GM21526 (cell line): Measurements from ENCODE around the gene PCSK6.
"Not testable (repeated sequence)": the region's sequence is repeated elsewhere in the genome, so short reads cannot be mapped to it uniquely, and the experiment has no call there.

ENCODE experiments used
- ATAC-seq: cut with Tn5 transposase; IDR thresholded peaks from one replicate; pipeline ENCODE4 v1.9.1; 2021; ENCODE audit warnings: moderate library complexity; ENCODE audit not compliant: unreplicated experiment, low FRiP score

The PCSK6 gene

GRCh38 chr15:101388046-101388445, 101.5 kb downstream of the PCSK6 start:
- no peak for ATAC-seq

- no peak for ATAC-seq
Measured at GRCh38 chr15:101387574-101387973, 101.9 kb downstream of the PCSK6 start.

DNA sequence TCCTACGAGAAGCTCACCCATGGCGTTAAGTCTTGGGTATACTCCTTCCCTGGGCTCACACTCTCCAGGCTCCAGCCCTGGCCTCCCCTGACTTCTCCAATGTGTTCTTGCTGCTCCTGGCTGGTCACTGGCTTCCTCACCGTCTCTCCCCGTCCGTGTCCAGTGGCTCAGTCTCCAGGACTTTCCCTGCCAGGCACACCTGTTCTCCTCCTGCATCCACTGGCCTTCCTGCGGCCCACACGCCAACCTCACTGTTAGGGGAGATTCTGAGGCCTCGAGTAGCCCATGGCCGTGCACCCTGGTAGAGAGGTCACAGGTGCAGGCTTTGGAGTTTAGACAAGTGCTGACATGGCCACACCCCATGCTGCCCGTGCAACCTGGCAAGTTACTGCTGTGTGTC, 102.5 kb downstream of the PCSK6 start:
- no peak for ATAC-seq

- ATAC-seq = no peak
Measured at GRCh38 chr15:101386006-101386405, 103.5 kb downstream of the PCSK6 start.

DNA sequence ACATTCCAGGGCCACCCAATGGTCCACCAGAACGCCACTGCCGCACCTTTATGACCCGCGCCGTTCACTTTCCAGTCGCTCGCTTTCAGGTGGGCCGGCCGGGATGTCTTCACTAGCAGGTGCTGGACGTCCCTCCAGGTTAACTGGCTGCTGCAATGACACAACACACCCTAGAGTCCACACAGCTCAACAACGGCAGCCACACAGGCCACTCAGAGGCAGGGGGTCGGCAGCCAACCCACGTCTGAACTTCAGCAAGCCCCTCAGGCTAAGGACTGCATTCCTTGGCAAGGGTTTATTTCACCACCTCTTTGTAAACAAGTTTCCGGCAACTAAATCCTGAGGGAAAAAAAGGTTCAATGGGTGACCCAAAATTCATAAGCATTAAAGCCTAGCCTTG, 105.2 kb downstream of the PCSK6 start:
- no peak for ATAC-seq

DNA sequence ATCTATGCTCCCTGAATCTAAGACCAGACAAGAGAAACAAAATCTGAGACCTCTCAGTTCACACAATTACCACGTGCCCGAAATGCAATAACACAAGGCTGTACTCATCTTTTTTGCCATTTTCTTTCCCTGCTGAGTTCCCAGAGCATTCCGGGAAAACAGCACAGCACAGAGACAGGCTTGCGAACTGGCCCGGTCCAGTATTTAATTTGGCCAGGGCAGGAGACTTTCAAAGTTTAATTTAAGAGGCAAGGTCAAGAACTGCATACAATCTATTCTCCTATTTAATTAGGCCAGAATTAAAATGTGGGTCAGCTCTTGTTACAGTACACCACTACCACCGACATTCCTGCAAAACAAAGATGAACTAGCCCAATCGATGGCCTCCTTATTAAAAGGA, 107.0 kb downstream of the PCSK6 start:
- ATAC-seq = no peak

DNA sequence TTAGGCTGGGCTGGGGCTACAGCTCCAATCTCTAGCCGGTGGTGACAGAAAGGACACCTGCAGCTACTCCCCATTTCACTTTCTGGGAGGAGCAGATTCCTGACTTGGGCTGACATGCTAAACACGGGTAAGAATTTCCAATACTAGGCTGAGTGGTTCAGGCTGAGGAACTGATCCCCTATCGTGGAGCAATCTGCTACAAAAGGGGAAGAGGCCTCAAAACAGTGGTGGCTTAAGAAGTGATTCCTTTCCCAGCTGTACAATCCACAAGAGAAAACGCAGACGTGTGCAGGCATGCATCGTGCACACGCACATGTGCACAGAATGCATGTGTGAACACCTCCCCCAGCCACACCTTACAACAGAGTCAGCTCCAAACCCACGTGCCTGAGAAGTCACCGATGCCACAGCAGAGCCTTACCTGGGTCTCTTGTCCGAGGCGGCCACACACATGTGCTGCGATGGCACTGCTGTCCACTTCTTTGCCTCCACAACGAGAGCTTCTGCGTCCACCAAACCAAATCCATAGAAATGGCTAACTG, 107.8 kb downstream of the PCSK6 start:
- ATAC-seq = no peak

DNA sequence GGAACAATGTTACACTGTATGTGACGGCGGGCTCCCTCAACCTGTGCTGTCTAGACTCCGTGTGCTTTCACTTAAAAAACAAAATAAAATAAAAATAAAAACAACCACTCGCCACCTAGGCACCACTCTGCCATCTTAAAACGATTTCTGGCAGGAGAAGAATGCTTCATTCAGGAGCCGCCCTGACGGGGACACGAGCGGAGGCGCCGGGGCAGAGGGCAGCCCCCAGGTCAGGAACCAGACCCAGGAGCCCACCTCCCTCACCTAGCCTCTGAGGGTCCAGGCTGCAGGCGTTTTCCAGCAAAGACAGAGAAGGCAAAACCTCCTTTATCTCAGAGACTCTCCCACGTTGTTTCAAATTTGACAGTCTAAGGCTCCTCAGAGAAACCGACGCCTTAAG, 109.4 kb downstream of the PCSK6 start:
- ATAC-seq = no peak

- no peak for ATAC-seq
Measured at GRCh38 chr15:101379647-101380046, 109.9 kb downstream of the PCSK6 start.

DNA sequence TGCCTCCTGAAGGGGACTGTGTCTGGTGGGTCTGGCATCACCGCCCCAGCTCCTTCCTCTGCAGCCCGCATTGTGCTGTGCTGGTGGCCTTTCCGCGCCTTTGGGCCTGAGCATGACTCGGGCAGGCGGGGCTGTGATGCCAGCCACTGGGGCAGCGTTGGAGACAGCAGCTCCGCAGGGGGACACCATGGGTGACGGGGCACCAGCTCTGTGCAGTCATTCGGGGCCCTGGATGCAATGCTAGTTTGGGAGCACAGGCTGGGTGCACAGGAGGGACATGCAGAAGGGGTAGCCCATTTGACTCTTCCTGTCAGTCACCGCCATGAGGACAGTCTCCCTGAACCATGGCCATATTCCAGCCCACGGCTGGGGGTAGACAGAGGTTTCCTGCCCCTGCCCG, 110.6 kb downstream of the PCSK6 start:
- no peak for ATAC-seq

GRCh38 chr15:101378171-101378755, 111.2 kb downstream of the PCSK6 start:
- no peak for ATAC-seq

- no peak for ATAC-seq
Measured at GRCh38 chr15:101376615-101377395, 112.7 kb downstream of the PCSK6 start.

DNA sequence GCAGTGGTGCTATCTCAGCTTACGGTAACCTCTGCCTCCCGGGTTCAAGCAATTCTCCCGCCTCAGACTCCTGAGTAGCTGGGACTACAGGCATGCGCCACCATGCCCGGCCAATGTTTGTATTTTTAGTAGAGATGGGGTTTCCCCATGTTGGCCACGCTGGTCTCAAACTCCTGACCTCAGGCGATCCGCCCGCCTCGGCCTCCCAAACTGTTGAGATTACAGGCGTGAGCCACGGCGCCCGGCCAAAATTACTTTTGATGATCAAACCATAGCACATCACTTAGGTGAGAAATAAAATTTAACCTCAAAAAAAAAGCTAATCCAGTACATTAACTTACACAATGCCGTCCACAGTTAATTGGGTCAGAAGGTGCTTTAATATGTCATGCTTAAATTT, 114.5 kb downstream of the PCSK6 start:
- ATAC-seq = not testable (repeated sequence)

DNA sequence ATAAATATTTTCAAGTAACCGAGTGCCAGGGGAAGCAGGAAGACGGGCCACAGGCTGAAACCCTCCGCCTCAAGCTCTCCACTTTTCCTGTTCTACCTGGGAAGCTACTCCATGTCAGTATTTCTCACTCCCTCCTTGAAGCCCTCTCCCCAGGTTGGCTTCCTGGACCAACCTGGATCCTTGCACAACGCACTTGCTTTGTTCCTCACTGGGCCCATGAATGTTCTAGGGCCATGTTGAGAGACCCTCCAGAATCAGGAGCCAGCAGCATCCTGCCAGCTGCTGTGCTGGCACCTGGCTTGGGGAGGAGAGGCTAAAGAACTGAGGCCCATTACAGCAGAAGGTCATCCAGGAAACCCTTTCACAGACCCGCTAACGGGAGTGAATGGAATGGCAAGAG, 115.2 kb downstream of the PCSK6 start:
- no peak for ATAC-seq

DNA sequence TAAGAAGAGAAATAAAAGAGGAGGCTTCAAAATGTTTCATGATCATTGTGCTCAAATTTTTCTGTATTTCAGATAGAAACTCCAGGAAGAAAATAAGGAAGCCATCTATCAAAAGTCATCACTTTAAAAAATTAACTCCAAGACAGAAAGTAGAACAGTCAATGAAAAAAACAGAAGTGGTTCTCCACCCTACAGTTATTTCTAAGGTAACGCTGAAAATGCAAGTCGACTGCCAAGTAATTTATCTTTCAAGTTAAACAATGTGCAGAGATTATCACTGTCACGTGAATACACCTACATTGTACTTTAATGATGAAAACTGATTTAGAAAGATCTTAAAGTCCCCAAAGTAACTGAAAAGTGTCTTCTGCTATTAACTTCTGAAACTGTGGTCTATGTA, 115.9 kb downstream of the PCSK6 start:
- no peak for ATAC-seq

- no peak for ATAC-seq
Measured at GRCh38 chr15:101372960-101373525, 116.5 kb downstream of the PCSK6 start.

DNA sequence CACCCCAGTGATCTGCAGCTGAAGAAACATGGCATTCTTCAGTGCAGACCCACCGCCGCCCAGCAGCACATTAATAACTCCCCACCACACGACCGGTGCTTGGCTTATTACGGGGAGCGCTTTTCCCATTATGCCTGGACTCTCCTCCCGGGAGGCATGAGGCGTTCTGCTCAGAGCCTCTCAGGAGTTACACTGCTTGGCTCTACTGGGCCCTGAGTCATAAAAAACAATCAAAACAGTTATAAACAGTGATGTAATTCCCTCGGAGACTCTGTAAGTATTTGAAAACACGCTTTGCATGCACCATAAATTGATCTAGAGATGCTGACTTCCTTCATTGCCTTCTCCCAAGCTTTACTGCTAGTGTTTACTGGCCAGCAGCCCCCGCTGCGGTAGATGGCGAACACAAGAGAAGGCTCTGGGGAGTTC, 117.3 kb downstream of the PCSK6 start:
- ATAC-seq = no peak

GRCh38 chr15:101371519-101371918, 118.0 kb downstream of the PCSK6 start:
- ATAC-seq = no peak

- ATAC-seq = no peak
Measured at GRCh38 chr15:101371081-101371480, 118.4 kb downstream of the PCSK6 start.

GRCh38 chr15:101370330-101371024, 119.0 kb downstream of the PCSK6 start:
- ATAC-seq = no peak

- ATAC-seq = no peak
Measured at GRCh38 chr15:101369676-101370075, 119.8 kb downstream of the PCSK6 start.
